Glutamatergic neuron (in vitro differentiated cells): Measurements from ENCODE around the gene TESPA1. TPM values are rescaled to one million over a fixed set of nuclear protein-coding genes. Genes with fewer than 3 reads are reported as not detected.
A peak's percentile ranks its signal among the peaks of the same experiment; 100 is the strongest.

Experiments used
- DNase-seq: peaks from one replicate; pipeline ENCODE4 v3.0.0; 2022
- H3K27ac Mint-ChIP-seq: one replicate; pipeline ENCODE4 v1.8.0; 2020; ENCODE audit warnings: mild to moderate bottlenecking, mixed read lengths, inconsistent platforms; ENCODE audit not compliant: unreplicated experiment
- H3K27me3 Mint-ChIP-seq: one replicate; pipeline ENCODE4 v1.8.0; 2020; ENCODE audit warnings: mild to moderate bottlenecking, moderate library complexity, mixed read lengths, inconsistent platforms; ENCODE audit not compliant: unreplicated experiment
- H3K36me3 Mint-ChIP-seq: one replicate; pipeline ENCODE4 v1.8.0; 2020; ENCODE audit warnings: mild to moderate bottlenecking, mixed read lengths, inconsistent platforms; ENCODE audit not compliant: unreplicated experiment
- H3K4me1 Mint-ChIP-seq: one replicate; pipeline ENCODE4 v1.8.0; 2020; ENCODE audit warnings: mild to moderate bottlenecking, low read depth, mixed read lengths, inconsistent platforms; ENCODE audit not compliant: unreplicated experiment
- H3K4me3 Mint-ChIP-seq: one replicate; pipeline ENCODE4 v1.8.0; 2020; ENCODE audit warnings: mild to moderate bottlenecking, mixed read lengths, inconsistent platforms; ENCODE audit not compliant: unreplicated experiment
- H3K9me3 Mint-ChIP-seq: one replicate; pipeline ENCODE4 v1.8.0; 2020; ENCODE audit warnings: mild to moderate bottlenecking, moderate library complexity, mixed read lengths, inconsistent platforms; ENCODE audit not compliant: unreplicated experiment
- CTCF ChIP-seq: fragments of 200-600 bp; sonication (generic); IDR thresholded peaks from one replicate; pipeline ENCODE4 v1.5.0; 2021; ENCODE audit not compliant: partially characterized antibody, unreplicated experiment
- total RNA-seq: library from RNA; stranded (reverse); fragmentation: NEBNext Ultra II Directional; extraction: Animal tissue kit (Norgen Biotek cat#: 25700); gene quantifications from one replicate; pipeline ENCODE4 v1.2.1, GENCODE V29; 2021; ENCODE audit not compliant: unreplicated experiment

TESPA1 gene
- total RNA-seq, 1 donor from 2014 or later, result not detected

GRCh38 chr12:54926246-54926645, 58.3 kb downstream of the TESPA1 start:
- Mint-ChIP-seq H3K9me3 (no peaks in the 10 kb centered on the region), H3K36me3 (peaks cover 16% of the 10 kb centered on the region), H3K4me3 (no peak overlapping the region), H3K27ac (no peak overlapping the region), H3K4me1 (peaks cover 1% of the 10 kb centered on the region), H3K27me3 (peaks cover 1% of the 10 kb centered on the region)
- no peak for TF ChIP-seq CTCF
- no peak for DNase-seq

- no peak for DNase-seq
- TF ChIP-seq CTCF, result no peak
- peaks cover 1% of the 10 kb centered on the region for H3K27me3 Mint-ChIP-seq
- H3K4me3 Mint-ChIP-seq, result no peak overlapping the region
- peaks cover 8% of the 10 kb centered on the region for H3K36me3 Mint-ChIP-seq
- H3K27ac Mint-ChIP-seq, result no peak overlapping the region
- H3K9me3 Mint-ChIP-seq, result no peaks in the 10 kb centered on the region
- peaks cover 5% of the 10 kb centered on the region for H3K4me1 Mint-ChIP-seq
Measured at GRCh38 chr12:54924972-54925707, 59.4 kb downstream of the TESPA1 start.

GRCh38 chr12:54917001-54917488, 67.5 kb downstream of the TESPA1 start:
- TF ChIP-seq CTCF, result no peak
- peak; percentile 19 for DNase-seq
- Mint-ChIP-seq H3K4me3 (no peak overlapping the region), H3K27ac (no peak overlapping the region), H3K9me3 (peaks cover 2% of the 10 kb centered on the region), H3K27me3 (no peaks in the 10 kb centered on the region), H3K4me1 (peaks cover 15% of the 10 kb centered on the region), H3K36me3 (peaks cover 6% of the 10 kb centered on the region)

Other genes with a start within 250 kb of the TESPA1 start
- not detected for gene MUCL1, start 130.2 kb downstream of the TESPA1 start, total RNA-seq
- gene NEUROD4, start 35.2 kb upstream of the TESPA1 start, total RNA-seq, result 206 TPM
- gene OR9K2, start 141.6 kb upstream of the TESPA1 start, total RNA-seq, result 2.9 TPM
- 0.47 TPM for gene OR10A7, start 236.3 kb upstream of the TESPA1 start, total RNA-seq